IPS-18c (cell line): ENCODE results near the gene TOMM40L.

ENCODE experiments used
- H3K4me3 ChIP-seq: 2 replicates; pipeline ENCODE4 v1.7.0; 2013; ENCODE audit warnings: low read depth, mild to moderate bottlenecking, low read length, moderate library complexity; ENCODE audit not compliant: insufficient read depth
- H3K9me3 ChIP-seq: one replicate; pipeline ENCODE4 v1.6.1; 2013; ENCODE audit warnings: mild to moderate bottlenecking, low read length, moderate library complexity; ENCODE audit not compliant: control insufficient read depth, insufficient read depth

Gene TOMM40L

DNA sequence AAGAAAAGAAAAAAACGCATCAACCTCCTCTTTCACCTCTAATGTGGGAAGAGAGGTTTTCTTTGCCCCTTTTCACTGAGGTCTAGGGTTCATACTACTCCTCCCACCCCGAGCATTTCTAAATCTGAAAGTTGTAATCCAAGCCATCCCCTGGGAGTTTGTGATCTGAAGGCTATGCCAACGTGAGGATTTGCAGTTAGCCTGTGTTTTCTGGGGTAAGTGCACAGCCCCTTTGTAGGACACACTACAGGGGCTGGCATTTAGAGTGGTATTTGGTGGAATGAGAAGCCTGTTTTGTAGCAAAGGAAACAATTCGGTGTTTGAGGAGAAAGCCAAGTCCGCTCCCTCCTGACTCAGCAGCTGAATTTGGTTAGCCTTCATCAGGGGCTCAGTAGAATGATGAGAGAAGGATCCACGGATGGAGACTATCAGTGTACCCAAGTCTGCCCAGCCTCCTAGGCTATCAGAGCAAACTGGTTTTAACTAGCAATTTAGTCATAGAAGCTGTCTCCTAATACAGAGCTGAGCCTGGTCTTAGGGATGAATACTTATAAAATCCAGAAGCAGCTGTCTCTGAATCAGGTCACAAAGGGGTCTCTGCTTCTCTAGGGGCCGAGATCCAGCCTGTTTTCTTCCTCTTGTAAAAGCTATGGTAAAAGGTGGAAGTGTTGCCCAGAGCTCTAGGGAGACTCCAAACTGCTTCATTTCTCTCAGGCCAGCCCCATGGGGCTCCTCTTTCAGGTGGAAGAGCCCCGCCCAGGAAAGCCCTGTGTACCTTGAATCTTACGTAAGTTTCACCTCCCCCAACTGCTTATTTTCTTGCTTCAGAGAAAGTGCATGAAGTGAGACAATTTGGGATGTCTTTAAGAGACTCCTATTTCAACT lies 34.8 kb downstream of the TOMM40L start:
- Histone ChIP-seq H3K4me3 (no peak overlapping the region; the same call in 1 of the 2 replicates), H3K9me3 (peaks cover 9% of the 10 kb centered on the region)

DNA sequence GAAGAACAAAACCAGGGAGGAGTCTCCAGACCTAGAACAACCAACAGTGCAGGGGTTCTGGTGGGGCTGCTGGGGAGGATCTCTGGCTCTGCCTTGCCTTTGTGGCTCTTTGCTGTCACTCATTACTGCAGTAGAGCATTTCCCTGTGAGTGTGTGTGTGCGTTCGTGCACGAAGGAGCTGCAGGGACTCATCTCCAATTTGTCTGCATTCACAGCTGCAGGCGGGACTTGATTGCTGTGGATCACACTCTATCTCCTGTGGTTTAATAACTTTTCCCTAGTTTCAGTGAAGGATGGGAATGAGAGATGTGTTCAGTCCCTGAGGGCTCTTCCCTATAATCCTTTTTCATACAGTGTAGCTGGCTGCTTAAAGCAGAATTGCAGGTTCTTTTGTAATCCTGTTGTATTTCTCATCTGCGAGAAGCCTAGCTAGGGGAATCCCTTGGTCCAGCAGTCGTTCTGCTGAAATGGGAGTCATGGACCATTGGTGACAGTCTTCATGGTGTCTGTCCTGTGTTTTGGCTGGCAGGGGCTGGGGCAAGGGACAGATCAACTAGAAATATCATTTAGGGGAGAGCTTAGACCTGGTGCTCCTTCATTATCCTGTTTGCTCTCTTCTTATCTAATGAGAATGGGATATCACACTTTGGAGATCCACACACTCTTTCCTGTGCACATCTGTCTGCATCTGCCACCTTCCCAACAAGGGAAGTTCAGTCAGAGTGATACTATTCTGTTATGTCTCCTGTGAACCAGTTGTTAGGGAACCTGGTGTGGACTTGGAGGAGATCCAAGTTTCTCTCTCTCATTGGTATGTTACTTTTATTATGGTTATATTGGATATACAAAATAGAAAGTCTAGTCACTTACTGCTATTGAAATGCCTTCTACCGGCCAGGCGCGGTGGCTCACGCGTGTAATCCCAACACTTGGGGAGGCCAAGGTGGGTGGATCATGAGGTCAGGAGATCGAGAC lies 35.7 kb downstream of the TOMM40L start:
- peaks cover 7% of the 10 kb centered on the region for H3K9me3 ChIP-seq
- no peak overlapping the region; the same call in 1 of the 2 replicates for H3K4me3 ChIP-seq

DNA sequence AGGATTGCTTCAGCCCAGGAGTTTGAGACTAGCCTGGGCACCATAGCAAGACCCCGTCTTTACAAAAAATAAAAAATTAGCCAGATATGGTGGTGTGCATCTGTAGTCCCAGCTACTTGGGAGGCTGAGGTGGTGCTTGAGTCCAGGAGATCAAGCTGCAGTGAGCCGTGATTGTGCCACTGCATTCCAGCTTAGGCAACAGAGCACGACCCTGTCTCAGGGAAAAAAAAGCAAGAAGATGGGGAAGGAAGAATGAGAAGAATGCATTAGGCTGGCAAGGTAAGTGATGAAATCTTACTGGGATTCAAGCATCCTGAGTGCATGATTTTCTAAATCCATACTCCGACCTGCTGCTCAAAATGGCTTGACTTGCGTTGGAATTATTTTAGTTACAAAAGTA lies 39.4 kb downstream of the TOMM40L start:
- Histone ChIP-seq H3K4me3 (no peak overlapping the region), H3K9me3 (peaks cover 2% of the 10 kb centered on the region)

DNA sequence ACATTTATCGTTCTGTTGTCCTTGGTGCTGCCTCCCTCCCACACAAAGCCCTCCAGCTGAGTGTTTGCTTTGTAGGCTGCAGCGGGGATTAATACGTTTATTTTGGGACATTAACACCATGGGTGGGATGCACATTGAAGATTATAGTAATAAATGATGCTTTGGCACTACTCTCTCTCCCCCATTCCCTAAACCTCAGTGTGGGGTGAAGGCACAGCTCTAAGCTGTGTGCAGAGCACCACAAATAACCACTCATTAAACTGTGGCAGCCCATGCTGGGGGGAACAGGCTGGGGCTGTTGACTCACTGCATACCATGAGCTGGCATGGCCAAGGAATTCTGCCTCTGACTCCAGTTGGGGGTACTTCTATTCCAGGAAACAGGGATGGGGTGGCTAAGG lies 40.3 kb downstream of the TOMM40L start:
- peaks cover under 1% of the 10 kb centered on the region for H3K9me3 ChIP-seq
- H3K4me3 ChIP-seq: no peak overlapping the region

- Histone ChIP-seq H3K9me3 (no peaks in the 10 kb centered on the region), H3K4me3 (no peak overlapping the region)
These were observed 41.0 kb downstream of the TOMM40L start for GRCh38 chr1:161266836-161267235.

- Histone ChIP-seq H3K9me3 (no peaks in the 10 kb centered on the region), H3K4me3 (no peak overlapping the region)
These were observed 41.5 kb downstream of the TOMM40L start for GRCh38 chr1:161267321-161267720.

DNA sequence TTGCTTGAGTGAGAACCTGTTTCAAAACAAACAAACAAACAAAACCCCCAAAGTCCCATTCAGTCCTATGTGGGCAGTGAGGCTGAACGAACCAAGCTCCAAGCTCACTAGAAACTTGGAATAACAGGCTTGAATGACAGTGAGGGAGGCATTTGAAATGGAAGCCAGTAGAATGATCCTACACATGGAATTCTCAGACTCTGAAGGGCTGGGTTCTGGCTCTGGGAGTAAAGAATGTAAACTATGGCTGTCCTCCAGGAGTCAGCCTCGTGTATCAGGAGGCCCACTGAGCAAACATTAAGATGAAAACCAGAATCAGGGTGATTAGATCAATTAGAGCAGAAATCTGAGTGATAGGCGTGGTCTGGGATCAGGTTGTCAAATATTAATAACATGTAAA lies 47.5 kb downstream of the TOMM40L start:
- H3K9me3 ChIP-seq: no peaks in the 10 kb centered on the region
- H3K4me3 ChIP-seq: no peak overlapping the region

- Histone ChIP-seq H3K4me3 (no peak overlapping the region), H3K9me3 (no peaks in the 10 kb centered on the region)
These were observed 49.0 kb downstream of the TOMM40L start for GRCh38 chr1:161274874-161275273.
